ENCODE measurements around the gene MTSS2.

Gene MTSS2

DNA sequence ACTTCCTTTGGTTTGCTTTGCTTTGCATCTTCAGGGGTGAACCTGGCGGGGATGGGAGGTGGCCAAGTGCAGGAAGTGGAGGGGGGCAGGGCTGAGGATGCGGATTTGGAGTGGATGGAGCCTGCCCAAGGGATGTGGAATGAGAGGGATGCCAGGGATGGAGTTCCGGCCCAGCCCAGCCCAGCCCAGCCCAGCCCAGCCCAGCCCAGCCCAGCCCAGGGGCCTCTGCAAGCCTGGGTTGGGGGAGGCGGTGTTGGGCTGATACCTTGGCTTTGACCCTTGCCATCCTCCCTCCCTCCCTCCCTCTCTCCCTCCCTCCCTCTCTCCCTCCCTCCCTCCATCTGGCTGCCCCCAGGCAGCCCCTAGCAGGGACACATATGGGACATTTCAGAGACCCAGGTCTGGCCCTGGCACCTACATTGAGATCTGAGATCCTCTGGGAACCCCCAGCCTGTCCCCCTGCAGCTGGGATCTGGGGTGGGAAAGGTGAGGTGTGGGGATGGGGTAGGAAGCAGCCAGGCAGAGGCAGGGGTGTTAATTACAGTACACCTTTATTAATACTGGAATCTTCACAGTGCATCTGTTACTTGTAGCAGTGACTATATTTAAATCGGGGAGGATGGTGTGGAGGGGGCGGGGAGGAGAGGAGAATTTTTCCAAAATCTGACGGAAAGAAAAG is 25.0 kb downstream of the MTSS2 start:
- Histone ChIP-seq H2AK5ac (ENCODE audit: low read depth, low read length) (no peak overlapping the region), H2BK15ac (ENCODE audit: low read length) (no peak overlapping the region), H3K27ac (replicated peaks; ENCODE audit: low read length) (no peak overlapping the region), H3K79me1 (ENCODE audit: low read depth, low read length) (peaks cover 7% of the 10 kb centered on the region), H3K14ac (ENCODE audit: low read length) (no peak overlapping the region), H4K91ac (ENCODE audit: low read depth, low read length, poor library complexity) (no peak overlapping the region), H3K9me3 (replicated peaks in 1 of 2; ENCODE audit: control insufficient read depth in 2 of 2, insufficient read depth in 1 of 2, low read depth in 1 of 2, low read length in 2 of 2) (no peaks in the 10 kb centered on the region), H3K27me3 (ENCODE audit: control insufficient read depth in 3 of 3, insufficient read depth in 3 of 3, low read depth in 1 of 3, low read length in 3 of 3) (no peaks in the 10 kb centered on the region), H3K4ac (ENCODE audit: low read length) (no peak overlapping the region), H3K9ac (ENCODE audit: low read depth, low read length, poor library complexity) (no peak overlapping the region), H2BK12ac (ENCODE audit: low read length) (no peak overlapping the region), H3K4me2 (ENCODE audit: insufficient read depth, low read length, poor library complexity, severe bottlenecking) (no peak overlapping the region), H3K18ac (ENCODE audit: low read length) (no peak overlapping the region), H3K4me1 (ENCODE audit: control insufficient read depth in 2 of 2, insufficient read depth in 1 of 2, low read depth in 1 of 2, low read length in 2 of 2) (no peaks in the 10 kb centered on the region), H2AFZ (ENCODE audit: low read length) (no peak overlapping the region), H2BK5ac (ENCODE audit: low read length) (no peak overlapping the region), H3K4me3 (ENCODE audit: low read length in 2 of 2) (no peak overlapping the region), H2BK120ac (ENCODE audit: low read depth, low read length) (no peak overlapping the region), H3K36me3 (replicated peaks in 1 of 2; ENCODE audit: control insufficient read depth in 2 of 2, insufficient read depth in 2 of 2, low read length in 2 of 2) (peaks cover 14 to 36% of the 10 kb centered on the region in 2 donors), H4K8ac (ENCODE audit: low read depth, low read length) (no peak overlapping the region), H3K23ac (ENCODE audit: low read depth, low read length, poor library complexity) (no peak overlapping the region)
- WGBS, 2 donors (ENCODE audit: extremely low coverage in 2 of 2, insufficient read length in 2 of 2, insufficient replicate concordance in 1 of 2), result no CpG with 5 or more reads among the region's 7 CpGs
- DNase-seq (ENCODE audit: low spot score), result no peak

DNA sequence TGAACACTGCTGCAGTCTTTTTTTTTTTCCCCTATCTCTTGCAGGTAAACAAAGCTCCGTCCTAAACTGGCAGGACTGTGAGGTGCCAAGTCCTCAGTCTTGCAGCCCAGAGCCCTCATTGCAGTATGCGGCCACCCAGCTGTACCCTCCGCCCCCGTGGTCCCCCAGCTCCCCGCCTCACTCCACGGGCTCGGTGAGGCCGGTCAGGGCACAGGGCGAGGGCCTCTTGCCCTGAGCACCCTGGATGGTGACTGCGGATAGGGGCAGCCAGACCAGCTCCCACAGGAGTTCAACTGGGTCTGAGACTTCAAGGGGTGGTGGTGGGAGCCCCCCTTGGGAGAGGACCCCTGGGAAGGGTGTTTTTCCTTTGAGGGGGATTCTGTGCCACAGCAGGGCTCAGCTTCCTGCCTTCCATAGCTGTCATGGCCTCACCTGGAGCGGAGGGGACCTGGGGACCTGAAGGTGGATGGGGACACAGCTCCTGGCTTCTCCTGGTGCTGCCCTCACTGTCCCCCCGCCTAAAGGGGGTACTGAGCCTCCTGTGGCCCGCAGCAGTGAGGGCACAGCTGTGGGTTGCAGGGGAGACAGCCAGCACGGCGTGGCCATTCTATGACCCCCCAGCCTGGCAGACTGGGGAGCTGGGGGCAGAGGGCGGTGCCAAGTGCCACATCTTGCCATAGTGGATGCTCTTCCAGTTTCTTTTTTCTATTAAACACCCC is 25.7 kb downstream of the MTSS2 start:
- no peak overlapping the region for H2BK12ac ChIP-seq (ENCODE audit: low read length)
- WGBS, 2 donors (ENCODE audit: extremely low coverage in 2 of 2, insufficient read length in 2 of 2, insufficient replicate concordance in 1 of 2), result no CpG with 5 or more reads among the region's 16 CpGs

DNA sequence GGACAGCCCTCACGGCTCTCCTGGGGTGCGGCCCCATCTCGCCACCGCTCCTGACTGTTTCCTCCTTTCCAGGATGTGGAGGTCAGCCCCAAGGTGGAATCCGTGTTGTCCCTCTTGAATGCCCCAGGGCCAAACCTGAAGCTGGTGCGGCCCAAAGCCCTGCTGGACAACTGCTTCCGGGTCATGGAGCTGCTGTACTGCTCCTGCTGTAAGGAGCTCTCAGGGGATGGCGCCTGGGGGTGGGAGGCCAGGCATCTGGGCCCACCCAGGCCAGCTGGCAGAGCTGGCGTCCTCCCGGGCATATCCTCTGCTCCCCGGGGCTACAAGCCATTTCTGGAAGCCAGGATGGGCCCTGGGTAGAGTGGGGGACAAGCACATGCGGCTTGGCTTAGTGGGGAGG is 26.3 kb downstream of the MTSS2 start:
- no peak overlapping the region for H2AFZ ChIP-seq (ENCODE audit: low read length)
- H3K27ac ChIP-seq (replicated peaks; ENCODE audit: low read length), result no peak overlapping the region
- H3K4ac ChIP-seq (ENCODE audit: low read length), result no peak overlapping the region
- no peak overlapping the region for H2BK15ac ChIP-seq (ENCODE audit: low read length)
- no peak overlapping the region for H3K14ac ChIP-seq (ENCODE audit: low read length)
- no peak overlapping the region for H3K9ac ChIP-seq (ENCODE audit: low read depth, low read length, poor library complexity)
- H2BK5ac ChIP-seq (ENCODE audit: low read length), result no peak overlapping the region
- H4K91ac ChIP-seq (ENCODE audit: low read depth, low read length, poor library complexity), result no peak overlapping the region
- H2BK120ac ChIP-seq (ENCODE audit: low read depth, low read length), result no peak overlapping the region
- H3K4me2 ChIP-seq (ENCODE audit: insufficient read depth, low read length, poor library complexity, severe bottlenecking), result no peak overlapping the region
- H2AK5ac ChIP-seq (ENCODE audit: low read depth, low read length), result no peak overlapping the region
- WGBS, 2 donors (ENCODE audit: extremely low coverage in 2 of 2, insufficient read length in 2 of 2, insufficient replicate concordance in 1 of 2), result no CpG with 5 or more reads among the region's 12 CpGs
- DNase-seq (ENCODE audit: low spot score), result no peak
- H3K18ac ChIP-seq (ENCODE audit: low read length), result no peak overlapping the region
- H3K27me3 ChIP-seq (ENCODE audit: control insufficient read depth in 3 of 3, insufficient read depth in 3 of 3, low read depth in 1 of 3, low read length in 3 of 3), result no peaks in the 10 kb centered on the region
- H2BK12ac ChIP-seq (ENCODE audit: low read length), result no peak overlapping the region
- peaks cover 3 to 24% of the 10 kb centered on the region in 2 donors for H3K36me3 ChIP-seq (replicated peaks in 1 of 2; ENCODE audit: control insufficient read depth in 2 of 2, insufficient read depth in 2 of 2, low read length in 2 of 2)
- no peak overlapping the region for H4K8ac ChIP-seq (ENCODE audit: low read depth, low read length)
- no peak overlapping the region for H3K4me3 ChIP-seq (ENCODE audit: low read length in 2 of 2)
- no peaks in the 10 kb centered on the region for H3K9me3 ChIP-seq (replicated peaks in 1 of 2; ENCODE audit: control insufficient read depth in 2 of 2, insufficient read depth in 1 of 2, low read depth in 1 of 2, low read length in 2 of 2)
- peaks cover 3% of the 10 kb centered on the region for H3K79me1 ChIP-seq (ENCODE audit: low read depth, low read length)
- H3K23ac ChIP-seq (ENCODE audit: low read depth, low read length, poor library complexity), result no peak overlapping the region
- no peaks in the 10 kb centered on the region for H3K4me1 ChIP-seq (ENCODE audit: control insufficient read depth in 2 of 2, insufficient read depth in 1 of 2, low read depth in 1 of 2, low read length in 2 of 2)

More for the DNA sequence above, 25.7 kb downstream of the MTSS2 start:
- Histone ChIP-seq H2AK5ac (ENCODE audit: low read depth, low read length) (no peak overlapping the region), H4K8ac (ENCODE audit: low read depth, low read length) (no peak overlapping the region), H3K79me1 (ENCODE audit: low read depth, low read length) (peaks cover 4% of the 10 kb centered on the region), H3K36me3 (replicated peaks in 1 of 2; ENCODE audit: control insufficient read depth in 2 of 2, insufficient read depth in 2 of 2, low read length in 2 of 2) (peaks cover 8 to 29% of the 10 kb centered on the region in 2 donors), H3K4ac (ENCODE audit: low read length) (no peak overlapping the region), H3K23ac (ENCODE audit: low read depth, low read length, poor library complexity) (peak overlapping the region; percentile 90), H3K14ac (ENCODE audit: low read length) (no peak overlapping the region), H3K4me2 (ENCODE audit: insufficient read depth, low read length, poor library complexity, severe bottlenecking) (no peak overlapping the region), H3K27ac (replicated peaks; ENCODE audit: low read length) (no peak overlapping the region), H2AFZ (ENCODE audit: low read length) (no peak overlapping the region), H2BK120ac (ENCODE audit: low read depth, low read length) (no peak overlapping the region), H3K9me3 (replicated peaks in 1 of 2; ENCODE audit: control insufficient read depth in 2 of 2, insufficient read depth in 1 of 2, low read depth in 1 of 2, low read length in 2 of 2) (no peaks in the 10 kb centered on the region), H4K91ac (ENCODE audit: low read depth, low read length, poor library complexity) (no peak overlapping the region), H2BK5ac (ENCODE audit: low read length) (no peak overlapping the region), H3K9ac (ENCODE audit: low read depth, low read length, poor library complexity) (no peak overlapping the region), H3K4me1 (ENCODE audit: control insufficient read depth in 2 of 2, insufficient read depth in 1 of 2, low read depth in 1 of 2, low read length in 2 of 2) (no peaks in the 10 kb centered on the region), H3K18ac (ENCODE audit: low read length) (no peak overlapping the region), H2BK15ac (ENCODE audit: low read length) (no peak overlapping the region), H3K4me3 (ENCODE audit: low read length in 2 of 2) (no peak overlapping the region), H3K27me3 (ENCODE audit: control insufficient read depth in 3 of 3, insufficient read depth in 3 of 3, low read depth in 1 of 3, low read length in 3 of 3) (no peaks in the 10 kb centered on the region)
- DNase-seq (ENCODE audit: low spot score), result no peak

DNA sequence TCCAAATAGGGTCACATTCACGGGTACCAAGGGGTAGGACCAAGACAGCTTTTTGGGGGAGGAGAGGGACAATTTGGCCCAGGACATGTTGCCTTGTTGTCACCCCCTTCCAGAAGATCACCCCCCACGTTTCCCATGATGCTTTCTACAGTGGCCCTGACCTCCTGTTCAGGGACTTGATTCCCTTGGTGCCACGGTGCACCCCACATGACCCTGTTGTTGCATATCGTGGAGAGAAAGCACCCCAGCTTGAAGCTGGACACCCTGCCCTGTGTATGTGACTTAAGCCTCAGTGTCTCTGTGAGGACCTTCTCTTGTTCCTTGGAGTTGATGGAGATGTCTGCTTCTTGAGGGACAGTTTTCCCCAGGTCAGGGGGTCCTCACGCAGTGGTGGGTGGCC is 26.9 kb downstream of the MTSS2 start:
- Histone ChIP-seq H4K8ac (ENCODE audit: low read depth, low read length) (no peak overlapping the region), H3K18ac (ENCODE audit: low read length) (no peak overlapping the region), H3K4me1 (ENCODE audit: control insufficient read depth in 2 of 2, insufficient read depth in 1 of 2, low read depth in 1 of 2, low read length in 2 of 2) (no peaks in the 10 kb centered on the region), H3K4me3 (ENCODE audit: low read length in 2 of 2) (no peak overlapping the region), H3K79me1 (ENCODE audit: low read depth, low read length) (peaks cover 2% of the 10 kb centered on the region), H2BK15ac (ENCODE audit: low read length) (no peak overlapping the region), H2BK120ac (ENCODE audit: low read depth, low read length) (no peak overlapping the region), H2AK5ac (ENCODE audit: low read depth, low read length) (no peak overlapping the region), H3K9me3 (replicated peaks in 1 of 2; ENCODE audit: control insufficient read depth in 2 of 2, insufficient read depth in 1 of 2, low read depth in 1 of 2, low read length in 2 of 2) (no peaks in the 10 kb centered on the region), H3K4me2 (ENCODE audit: insufficient read depth, low read length, poor library complexity, severe bottlenecking) (no peak overlapping the region), H3K36me3 (replicated peaks in 1 of 2; ENCODE audit: control insufficient read depth in 2 of 2, insufficient read depth in 2 of 2, low read length in 2 of 2) (peaks cover 0 to 18% of the 10 kb centered on the region in 2 donors), H2BK12ac (ENCODE audit: low read length) (no peak overlapping the region), H4K91ac (ENCODE audit: low read depth, low read length, poor library complexity) (no peak overlapping the region), H3K23ac (ENCODE audit: low read depth, low read length, poor library complexity) (no peak overlapping the region), H3K27ac (replicated peaks; ENCODE audit: low read length) (no peak overlapping the region), H3K27me3 (ENCODE audit: control insufficient read depth in 3 of 3, insufficient read depth in 3 of 3, low read depth in 1 of 3, low read length in 3 of 3) (no peaks in the 10 kb centered on the region), H2AFZ (ENCODE audit: low read length) (no peak overlapping the region), H3K4ac (ENCODE audit: low read length) (no peak overlapping the region), H3K14ac (ENCODE audit: low read length) (no peak overlapping the region), H2BK5ac (ENCODE audit: low read length) (no peak overlapping the region), H3K9ac (ENCODE audit: low read depth, low read length, poor library complexity) (no peak overlapping the region)
- no CpG with 5 or more reads among the region's 5 CpGs for WGBS, 2 donors (ENCODE audit: extremely low coverage in 2 of 2, insufficient read length in 2 of 2, insufficient replicate concordance in 1 of 2)
- no peak for DNase-seq (ENCODE audit: low spot score)
